ENCODE measurements around the gene JAZF1. TPM values are rescaled to one million over a fixed set of nuclear protein-coding genes. Genes with fewer than 3 reads are reported as not detected.
A peak's percentile ranks its signal among the peaks of the same experiment; 100 is the strongest.

The JAZF1 gene
- total and polyA plus RNA-seq, 11 donors = 10.3 to 46.2 (median 26.8) TPM

- ATAC-seq = no peak
- intact Hi-C loops (cut with DNase I) = loop anchor here in 3 of 10 donors (5.0 kb wide), 2 partner anchors 83 to 92 kb away; no protein-coding TSS in a partner anchor
- H3K9me3 ChIP-seq = no peaks in the 10 kb centered on the region
- DNase-seq = no peak
- no peaks in the 10 kb centered on the region for H3K36me3 ChIP-seq
- H3K27ac ChIP-seq = peak overlapping the region; percentile 77 to 94 (median 86)
- H3K4me3 ChIP-seq = peak overlapping the region; percentile 59 to 96 (median 76)
- H3K4me1 ChIP-seq = peaks cover 0 to 60% (median 39%) of the 10 kb centered on the region in 12 donors
- no peaks in the 10 kb centered on the region for H3K27me3 ChIP-seq
- no peak for TF ChIP-seq POLR2A (IDR thresholded peaks at IDR 0.05)
- no peak for TF ChIP-seq CTCF (IDR thresholded peaks at IDR 0.05)
- 0% methylated on average over 48 to 52 of the region's 55 CpGs; no CpG with 5 or more reads in 2 of the 4 donors for whole genome bisulfite sequencing, 4 donors
These were observed 598 bp downstream of the JAZF1 start for GRCh38 chr7:28180031-28180363.

- Histone ChIP-seq H3K4me1 (peaks cover 0 to 64% (median 40%) of the 10 kb centered on the region in 12 donors), H3K9me3 (no peaks in the 10 kb centered on the region), H3K4me3 (peak overlapping the region; percentile 53 to 96 (median 76)), H3K27ac (peak overlapping the region; percentile 77 to 94 (median 85)), H3K36me3 (no peaks in the 10 kb centered on the region), H3K27me3 (no peaks in the 10 kb centered on the region)
- peak; percentile 82 to 91 (median 88) for DNase-seq
- TF ChIP-seq POLR2A (IDR thresholded peaks at IDR 0.05) = no peak
- TF ChIP-seq CTCF (IDR thresholded peaks at IDR 0.05) = no peak
- ATAC-seq = peak; percentile 44 to 79 (median 74)
- WGBS, 4 donors = 1 to 5% (median 3%) methylated on average over 12 to 96 of the region's 96 CpGs
- intact Hi-C loops (cut with DNase I) = loop anchor here in 8 of 10 donors (5.0 to 10.0 kb wide), 5 partner anchors 37 to 93 kb away; no protein-coding TSS in a partner anchor
These were observed 1.2 kb downstream of the JAZF1 start for GRCh38 chr7:28179120-28180030.

- peaks cover 0 to 71% (median 41%) of the 10 kb centered on the region in 12 donors for H3K4me1 ChIP-seq
These were observed 2.0 kb downstream of the JAZF1 start for GRCh38 chr7:28178599-28178998.

More at GRCh38 chr7:28178599-28178998, 2.0 kb downstream of the JAZF1 start:
- 51 to 64% (median 59%) methylated on average over 5 of the region's 5 CpGs for WGBS, 4 donors
- TF ChIP-seq CTCF (IDR thresholded peaks at IDR 0.05) (no peak), POLR2A (IDR thresholded peaks at IDR 0.05) (no peak)
- ATAC-seq (no peak), DNase-seq (no peak)
- Histone ChIP-seq H3K27me3 (no peaks in the 10 kb centered on the region), H3K9me3 (no peaks in the 10 kb centered on the region), H3K4me3 (peak overlapping the region in 11 of 12 donors; percentile 53 to 96 (median 77)), H3K36me3 (no peaks in the 10 kb centered on the region), H3K27ac (peak overlapping the region; percentile 77 to 94 (median 85))
- intact Hi-C loops (cut with DNase I) = loop anchor here in 6 of 10 donors (5.0 to 10.0 kb wide), 3 partner anchors 36 to 74 kb away; no protein-coding TSS in a partner anchor
